NCI-H82 treated with DMSO at 0.1 percent for 48 hours (cell line): ENCODE results near the gene LRMDA.
"Not testable (repeated sequence)": the region's sequence is repeated elsewhere in the genome, so short reads cannot be mapped to it uniquely, and the experiment has no call there.

Experiments used
- DNase-seq: peaks from one replicate; lab custom pipeline; 2025; ENCODE audit not compliant: unreplicated experiment; lab: John Stamatoyannopoulos, UW

The LRMDA gene

DNA sequence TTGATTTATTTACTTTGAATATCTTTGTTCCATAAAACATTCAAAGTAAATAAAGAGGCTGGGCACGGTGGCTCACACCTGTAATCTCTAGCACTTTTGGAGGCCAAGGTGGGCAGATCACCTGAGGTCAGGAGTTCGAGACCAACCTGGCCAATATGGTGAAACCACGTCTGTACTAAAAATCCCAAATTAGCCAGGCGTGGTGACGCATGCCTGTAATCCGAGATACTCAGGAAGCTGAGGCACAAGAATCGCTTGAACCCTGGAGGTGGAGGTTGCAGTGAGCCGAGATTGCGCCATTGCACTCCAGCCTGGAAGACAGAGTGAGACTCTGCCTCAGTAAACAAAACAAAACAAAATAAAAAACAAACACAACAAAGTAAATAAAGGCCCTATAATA, 1153.0 kb downstream of the LRMDA start:
- not testable (repeated sequence) for DNase-seq
